Measurements from ENCODE around the gene PSD4.

PSD4 gene

GRCh38 chr2:113238871-113239839 lies 65.4 kb downstream of the PSD4 start:
- DNase-seq (ENCODE audit: low read depth in 2 of 2) = no peak

GRCh38 chr2:113240150-113240914 lies 66.6 kb downstream of the PSD4 start:
- DNase-seq (ENCODE audit: low read depth in 2 of 2) = no peak

GRCh38 chr2:113240915-113241911 lies 67.4 kb downstream of the PSD4 start:
- peak; percentile 28 to 33 for DNase-seq (ENCODE audit: low read depth in 2 of 2)

GRCh38 chr2:113242327-113242726 lies 68.6 kb downstream of the PSD4 start:
- DNase-seq (ENCODE audit: low read depth in 2 of 2) = no peak

GRCh38 chr2:113245276-113245711 lies 71.5 kb downstream of the PSD4 start:
- DNase-seq (ENCODE audit: low read depth in 2 of 2) = no peak

- no peak for DNase-seq (ENCODE audit: low read depth in 2 of 2)
These were observed 72.8 kb downstream of the PSD4 start for GRCh38 chr2:113246606-113247005.

- peak; percentile 65 to 66 for DNase-seq (ENCODE audit: low read depth in 2 of 2)
These were observed 75.4 kb downstream of the PSD4 start for GRCh38 chr2:113248997-113249770.

GRCh38 chr2:113251118-113251517 lies 77.3 kb downstream of the PSD4 start:
- no peak for DNase-seq (ENCODE audit: low read depth in 2 of 2)

GRCh38 chr2:113252047-113252590 lies 78.3 kb downstream of the PSD4 start:
- no peak for DNase-seq (ENCODE audit: low read depth in 2 of 2)

GRCh38 chr2:113253453-113253852 lies 79.7 kb downstream of the PSD4 start:
- DNase-seq (ENCODE audit: low read depth in 2 of 2) = no peak

- no peak for DNase-seq (ENCODE audit: low read depth in 2 of 2)
These were observed 81.6 kb downstream of the PSD4 start for GRCh38 chr2:113255140-113256070.

- DNase-seq (ENCODE audit: low read depth in 2 of 2) = no peak
These were observed 83.9 kb downstream of the PSD4 start for GRCh38 chr2:113257516-113258264.

- DNase-seq (ENCODE audit: low read depth in 2 of 2) = no peak
These were observed 84.8 kb downstream of the PSD4 start for GRCh38 chr2:113258471-113259147.
